C4-2B (cell line): ENCODE data around the gene MEIS1.

ENCODE experiments used
- H3K27ac ChIP-seq: fragments of 450-650 bp; 2 replicates; pipeline ENCODE4 v1.5.1; 2017
- CTCF ChIP-seq: fragments of 450-650 bp; conservative IDR thresholded peaks from 2 replicates; pipeline ENCODE4 v1.5.1; 2017; ENCODE audit warnings: mild to moderate bottlenecking
- ZFX ChIP-seq: fragments of 450-650 bp; IDR thresholded peaks from 2 replicates; pipeline ENCODE4 v1.6.1; 2017

Gene MEIS1

GRCh38 chr2:66568650-66569300 lies 133.8 kb downstream of the MEIS1 start:
- no peak overlapping the region for H3K27ac ChIP-seq
- TF ChIP-seq ZFX (no peak), CTCF (no peak)

- H3K27ac ChIP-seq: no peak overlapping the region
These were observed 134.5 kb downstream of the MEIS1 start for GRCh38 chr2:66569321-66569851.

GRCh38 chr2:66569974-66570373 lies 135.0 kb downstream of the MEIS1 start:
- no peak overlapping the region for H3K27ac ChIP-seq
- TF ChIP-seq CTCF (no peak), ZFX (no peak)

More at GRCh38 chr2:66569321-66569851, 134.5 kb downstream of the MEIS1 start:
- no peak for TF ChIP-seq ZFX
- no peak for TF ChIP-seq CTCF

GRCh38 chr2:66570471-66570870 lies 135.5 kb downstream of the MEIS1 start:
- TF ChIP-seq ZFX (no peak), CTCF (no peak)
- H3K27ac ChIP-seq: no peak overlapping the region

GRCh38 chr2:66571918-66572317 lies 137.0 kb downstream of the MEIS1 start:
- no peak for TF ChIP-seq CTCF
- TF ChIP-seq ZFX: no peak

GRCh38 chr2:66572391-66572790 lies 137.5 kb downstream of the MEIS1 start:
- no peak overlapping the region for H3K27ac ChIP-seq
- TF ChIP-seq ZFX (no peak), CTCF (no peak)

More at GRCh38 chr2:66571918-66572317, 137.0 kb downstream of the MEIS1 start:
- H3K27ac ChIP-seq: no peak overlapping the region

GRCh38 chr2:66573416-66573815 lies 138.5 kb downstream of the MEIS1 start:
- no peak overlapping the region for H3K27ac ChIP-seq
- TF ChIP-seq ZFX (no peak), CTCF (no peak)
